A172 (cell line): ENCODE measurements around the gene TMEM37. TPM values are rescaled to one million over a fixed set of nuclear protein-coding genes. Genes with fewer than 3 reads are reported as not detected.

Experiments
- DNase-seq: peaks from one replicate; pipeline ENCODE4 v3.0.0-alpha.2; 2015; ENCODE audit warnings: low spot score
- total RNA-seq: library from RNA; depleted of rRNA; stranded (reverse); fragments of >200 nt; shearing (Covaris generic); gene quantifications from 2 replicates; pipeline ENCODE4 v1.2.3, GENCODE V29; 2014

Gene TMEM37
- total RNA-seq, 1 experiment from 2014 or later, result 0.12 TPM

DNA sequence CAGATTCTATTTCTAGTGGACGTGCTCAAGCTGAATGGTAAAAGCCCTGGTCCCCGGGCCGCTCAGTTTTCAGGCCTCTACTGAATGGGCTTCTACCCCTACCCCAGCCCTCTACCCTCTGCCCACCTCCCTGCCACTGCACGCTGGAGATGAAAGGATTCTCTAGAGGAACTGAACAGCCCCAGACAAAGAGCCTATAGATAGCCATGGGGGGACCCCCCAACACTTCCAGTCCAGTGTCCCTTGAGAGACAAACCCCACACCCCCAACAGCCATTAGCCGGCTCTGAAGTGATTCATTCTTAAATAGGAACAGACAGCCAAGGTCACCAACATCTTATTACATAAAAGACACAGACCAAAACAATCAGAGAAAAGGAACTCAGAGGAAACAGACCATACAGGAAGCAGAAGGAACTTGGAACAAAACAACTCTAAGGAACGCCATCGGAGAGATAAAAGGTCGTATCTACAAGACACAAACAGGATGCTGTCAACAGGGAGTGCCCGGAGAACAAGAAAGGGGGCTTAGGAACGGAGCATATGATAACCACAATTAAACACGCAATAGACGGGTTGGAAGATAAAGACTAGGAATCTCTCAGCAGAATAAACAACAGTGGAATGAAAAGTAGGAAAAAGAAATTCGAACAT, 23.5 kb downstream of the TMEM37 start:
- DNase-seq, result no peak

DNA sequence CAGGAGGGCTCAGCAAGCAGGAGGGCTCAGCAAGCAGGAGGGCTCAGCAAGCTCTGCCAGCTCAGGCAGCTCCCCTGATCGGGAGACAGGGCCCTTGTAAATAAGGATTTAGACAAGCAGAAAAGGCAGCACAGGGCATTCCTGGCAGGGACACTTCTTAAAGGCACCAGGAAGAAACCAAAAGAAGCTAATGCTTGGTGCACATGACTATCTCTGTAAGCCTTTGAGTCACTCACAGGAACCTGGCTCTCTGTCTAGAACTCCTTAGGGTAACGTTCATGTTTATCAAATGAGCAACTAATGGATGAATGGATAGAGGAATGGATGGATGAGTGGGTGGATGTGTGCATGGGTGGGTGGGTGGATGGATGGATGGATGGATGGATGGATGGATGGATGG, 28.4 kb downstream of the TMEM37 start:
- no peak for DNase-seq

- no peak for DNase-seq
Measured at GRCh38 chr2:119461811-119462210, 30.2 kb downstream of the TMEM37 start.

- DNase-seq, result no peak
Measured at GRCh38 chr2:119462574-119462973, 30.9 kb downstream of the TMEM37 start.

DNA sequence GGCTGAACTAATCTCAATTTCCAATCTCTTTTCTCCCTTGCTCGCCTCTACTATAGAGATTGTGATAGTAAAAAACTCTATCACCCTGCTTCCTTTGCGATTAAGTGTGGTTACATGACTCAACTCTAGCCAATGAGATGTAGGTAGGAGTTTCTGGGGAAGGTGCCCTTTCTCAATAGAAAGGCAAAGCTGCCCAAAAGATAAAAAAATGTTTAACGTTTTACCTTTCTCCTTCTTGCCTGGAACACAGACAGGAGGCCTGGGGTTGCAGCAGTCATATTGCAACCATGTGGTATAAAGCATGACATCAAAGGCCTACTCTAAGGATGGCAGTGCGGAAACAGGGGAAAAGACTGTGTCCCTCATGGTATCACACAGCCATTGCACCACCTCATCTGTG, 31.5 kb downstream of the TMEM37 start:
- no peak for DNase-seq

GRCh38 chr2:119463990-119464389, 32.3 kb downstream of the TMEM37 start:
- no peak for DNase-seq

DNA sequence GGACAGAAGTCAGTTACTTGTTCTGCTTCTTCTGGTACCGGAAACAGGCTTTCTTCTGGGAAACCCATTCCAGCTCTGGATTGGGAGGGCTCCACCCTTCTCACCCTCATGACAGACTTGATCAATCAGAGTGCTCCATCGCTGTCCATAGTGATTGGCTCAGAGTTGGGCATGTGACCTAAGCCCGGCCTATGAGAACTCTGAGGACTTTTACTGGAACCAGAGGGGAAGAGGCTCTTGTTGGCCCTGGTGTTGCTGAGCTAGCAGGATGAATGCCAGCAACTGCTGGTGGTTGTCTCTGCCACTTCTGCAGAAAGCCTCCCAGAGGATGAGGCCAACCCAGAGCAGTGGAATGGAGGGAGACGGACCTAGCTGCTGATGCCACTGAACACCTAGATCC, 33.3 kb downstream of the TMEM37 start:
- DNase-seq, result peak; percentile 21

GRCh38 chr2:119465687-119466086, 34.0 kb downstream of the TMEM37 start:
- no peak for DNase-seq

- no peak for DNase-seq
Measured at GRCh38 chr2:119466373-119466772, 34.7 kb downstream of the TMEM37 start.

GRCh38 chr2:119468154-119468955, 36.7 kb downstream of the TMEM37 start:
- no peak for DNase-seq

DNA sequence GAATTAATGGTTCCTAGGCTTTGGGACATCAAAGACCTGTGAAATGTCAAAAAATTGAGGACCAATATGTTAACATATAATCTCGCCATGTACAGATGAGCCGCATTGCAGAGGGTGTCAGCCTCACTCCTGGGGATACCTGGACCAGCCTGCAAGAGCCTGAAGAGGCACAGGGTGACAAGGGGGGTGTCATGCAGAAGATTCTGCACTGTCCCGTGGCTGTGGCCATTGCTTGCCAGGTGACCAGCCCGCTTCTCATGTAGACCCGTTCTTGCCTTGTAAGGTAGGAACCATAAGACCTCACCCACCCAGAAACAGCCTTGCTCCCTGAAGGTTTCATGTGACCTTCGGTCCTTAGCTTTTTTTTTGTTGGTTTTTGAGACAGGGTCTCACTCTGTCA, 37.5 kb downstream of the TMEM37 start:
- DNase-seq, result no peak

DNA sequence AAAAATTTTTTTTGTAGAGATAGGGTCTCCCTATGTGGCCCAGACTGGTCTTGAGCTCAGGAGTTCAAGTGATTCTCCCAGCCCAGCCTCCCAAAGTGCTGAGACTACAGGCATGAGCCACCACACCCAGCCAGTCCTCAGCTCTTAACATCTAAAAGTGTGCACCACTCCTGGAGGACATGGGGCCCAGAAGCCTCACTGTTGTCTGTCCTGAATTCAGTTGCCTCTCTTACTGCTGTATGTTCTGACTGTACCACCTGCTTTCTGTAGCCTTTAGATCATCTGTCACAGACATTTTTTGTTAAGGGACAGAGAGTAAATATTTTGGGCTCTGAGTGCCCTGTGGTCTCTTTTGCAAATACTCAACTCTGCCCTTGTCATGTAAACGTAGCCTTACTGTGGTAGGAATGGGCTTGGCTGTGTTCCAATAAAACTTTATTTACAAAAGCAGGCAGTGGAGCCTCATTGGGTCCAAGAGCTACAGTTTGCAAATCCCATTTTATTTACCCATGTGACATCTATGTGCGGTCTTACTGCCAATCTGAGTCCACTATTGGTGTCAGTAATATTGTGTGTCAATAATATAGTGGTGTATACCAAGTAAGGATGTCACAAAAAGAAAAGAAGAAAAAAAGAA, 38.1 kb downstream of the TMEM37 start:
- no peak for DNase-seq

DNA sequence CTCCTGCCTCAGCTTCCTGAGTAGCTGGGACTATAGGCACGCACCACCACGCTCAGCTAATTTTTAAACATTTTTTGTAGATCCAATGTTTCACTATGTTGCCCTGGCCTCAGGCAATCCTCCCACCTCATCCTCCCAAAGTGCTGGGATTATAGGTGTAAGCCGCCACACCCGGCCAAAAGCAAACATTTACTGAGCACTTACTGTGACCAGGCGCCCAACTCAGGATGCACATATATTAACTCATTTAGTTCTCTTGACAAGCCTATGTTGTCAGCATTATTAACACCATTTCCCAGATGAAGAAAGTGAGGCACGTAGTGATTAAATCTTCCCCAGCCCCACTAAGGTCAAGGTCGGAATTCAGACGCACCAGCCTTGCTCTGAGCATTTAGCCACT, 41.1 kb downstream of the TMEM37 start:
- DNase-seq, result no peak

GRCh38 chr2:119473621-119474370, 42.1 kb downstream of the TMEM37 start:
- no peak for DNase-seq

- no peak for DNase-seq
Measured at GRCh38 chr2:119474371-119475224, 42.9 kb downstream of the TMEM37 start.

DNA sequence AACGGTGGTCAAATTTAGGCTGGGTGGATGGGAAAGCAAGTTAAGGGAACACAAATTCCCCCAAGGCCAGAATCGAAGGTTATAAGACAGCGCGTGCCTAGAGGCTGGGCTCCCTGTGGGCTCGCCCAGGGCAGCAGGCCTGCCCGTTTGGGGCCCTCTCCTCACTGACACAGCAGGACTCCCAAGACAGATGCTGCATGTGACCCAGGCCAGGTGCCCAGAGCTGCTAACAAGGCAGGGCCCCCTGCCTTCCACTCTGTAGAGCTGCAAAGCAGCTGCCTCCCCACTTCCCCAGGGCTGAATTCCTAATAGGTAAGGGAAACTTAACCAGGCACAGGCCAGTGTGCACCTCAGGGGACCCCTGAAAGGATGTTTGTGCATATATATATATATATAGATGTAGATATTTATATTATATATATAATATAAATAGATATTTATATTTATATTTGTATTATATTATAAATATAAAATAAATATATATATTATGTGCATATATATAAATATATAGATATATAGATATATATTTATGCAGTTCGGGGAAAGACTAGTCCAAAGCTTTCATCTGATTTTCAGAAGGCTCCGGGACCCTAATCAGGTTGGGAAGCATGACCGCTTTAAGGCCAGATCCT, 43.7 kb downstream of the TMEM37 start:
- no peak for DNase-seq

DNA sequence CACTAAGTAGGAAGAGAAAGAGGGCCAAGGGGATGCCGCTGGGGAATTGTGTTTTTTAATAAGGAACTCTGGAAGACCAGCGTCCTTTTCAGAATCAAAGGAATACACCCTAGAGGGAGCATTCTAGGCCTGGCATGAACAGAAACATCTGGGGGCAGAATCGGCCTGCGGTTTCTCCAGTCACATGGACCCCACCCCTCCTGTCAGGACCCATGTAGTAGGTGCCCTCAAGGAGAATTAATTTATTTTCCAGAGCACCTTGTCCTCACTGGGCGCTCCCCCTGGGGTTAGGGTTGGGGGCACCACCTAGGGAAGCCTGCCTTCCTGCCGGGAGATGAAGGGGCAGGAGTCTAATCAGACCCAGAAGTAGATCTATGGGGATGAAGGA, 44.2 kb downstream of the TMEM37 start:
- DNase-seq, result no peak

- peak; percentile 70 for DNase-seq
Measured at GRCh38 chr2:119476301-119477112, 44.9 kb downstream of the TMEM37 start.

DNA sequence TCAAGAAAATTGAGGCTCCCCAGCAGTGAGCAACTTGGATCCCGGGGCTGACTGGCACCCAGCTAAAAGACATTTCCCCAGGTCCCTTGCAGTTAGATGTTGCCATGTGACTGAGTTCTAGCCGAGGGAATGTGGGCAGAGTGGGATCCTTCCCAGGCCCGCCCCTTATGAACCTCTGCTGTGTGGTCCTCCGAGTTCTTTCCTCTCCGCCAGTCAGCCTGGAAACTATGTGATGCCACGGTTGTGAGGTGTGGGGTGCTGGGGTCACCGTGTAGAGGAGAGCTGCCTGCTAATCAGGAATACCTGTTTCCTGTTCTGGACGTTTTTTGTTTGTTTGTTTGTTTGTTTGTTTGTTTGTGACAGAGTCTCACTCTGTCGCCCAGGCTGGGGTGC, 45.5 kb downstream of the TMEM37 start:
- DNase-seq, result no peak
